GM12873 (cell line): ENCODE measurements around the gene CDH4.

Experiments used
- CTCF ChIP-seq: IDR thresholded peaks from 2 replicates; pipeline ENCODE4 v1.5.1; 2012; ENCODE audit warnings: low read depth, mild to moderate bottlenecking, moderate library complexity, low read length, control low read depth; ENCODE audit not compliant: insufficient read depth; ENCODE audit errors: missing control alignments

Gene CDH4

GRCh38 chr20:61236713-61237112 is 15.3 kb upstream of the CDH4 start:
- no peak for TF ChIP-seq CTCF

GRCh38 chr20:61238813-61239212 is 13.2 kb upstream of the CDH4 start:
- TF ChIP-seq CTCF = no peak

DNA sequence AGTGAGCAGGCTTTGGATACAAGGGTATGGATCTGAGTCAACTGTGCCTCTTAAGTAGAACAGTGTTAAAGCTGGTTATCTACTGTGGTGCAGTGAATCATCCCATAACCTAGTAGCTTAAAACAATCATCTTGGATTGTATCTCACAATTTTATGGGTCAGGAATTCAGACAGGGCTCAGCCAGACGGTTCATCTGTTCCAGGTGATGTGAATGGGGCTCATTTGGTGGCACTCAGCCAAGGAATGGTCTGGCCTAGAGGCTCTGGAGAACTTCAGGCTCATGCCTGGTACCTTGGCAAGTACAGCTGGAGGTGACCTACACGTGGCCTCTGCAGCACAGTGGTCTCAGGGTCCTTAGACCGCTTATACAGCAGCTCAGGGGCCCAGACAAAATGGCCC is 11.2 kb upstream of the CDH4 start:
- TF ChIP-seq CTCF = no peak

GRCh38 chr20:61244213-61244612 is 7.8 kb upstream of the CDH4 start:
- no peak for TF ChIP-seq CTCF

GRCh38 chr20:61246269-61246668 is 5.8 kb upstream of the CDH4 start:
- no peak for TF ChIP-seq CTCF

- TF ChIP-seq CTCF = no peak
Measured at GRCh38 chr20:61249626-61250025, 2.4 kb upstream of the CDH4 start.

GRCh38 chr20:61252601-61253263 is 671 bp downstream of the CDH4 start:
- TF ChIP-seq CTCF = no peak
